Kidney epithelial cell (primary cell): Measurements from ENCODE around the gene MAP7. TPM values are rescaled to one million over a fixed set of nuclear protein-coding genes. Genes with fewer than 3 reads are reported as not detected.

Experiments
- DNase-seq: peaks from one replicate; pipeline ENCODE4 v3.0.0-alpha.2; 2010; ENCODE audit warnings: low read depth
- H3K27me3 ChIP-seq: 2 replicates; pipeline ENCODE4 v1.6.0; 2011; ENCODE audit warnings: low read length; ENCODE audit not compliant: control insufficient read depth, insufficient read depth
- H3K36me3 ChIP-seq: 2 replicates; pipeline ENCODE4 v1.5.1; 2011; ENCODE audit warnings: low read length; ENCODE audit not compliant: control insufficient read depth, insufficient read depth
- H3K4me3 ChIP-seq: 2 replicates; pipeline ENCODE4 v1.5.1; 2011; ENCODE audit warnings: low read depth, mild to moderate bottlenecking, control low read depth, low read length
- total RNA-seq: library from RNA; depleted of rRNA; stranded (reverse); fragments of >200 nt; gene quantifications from 2 replicates; pipeline ENCODE4 v1.2.3, GENCODE V29; 2015
- TF ChIP-seq, protein P1 (sequence below): IDR thresholded peaks from 2 replicates; pipeline ENCODE4 v1.5.1; 2011; ENCODE audit warnings: mild to moderate bottlenecking, moderate library complexity, low read length, control low read depth, inconsistent platforms; ENCODE audit not compliant: insufficient read depth, poor library complexity, severe bottlenecking

MAP7 gene
- total RNA-seq, 1 donor from 2014 or later = 17.6 TPM

DNA sequence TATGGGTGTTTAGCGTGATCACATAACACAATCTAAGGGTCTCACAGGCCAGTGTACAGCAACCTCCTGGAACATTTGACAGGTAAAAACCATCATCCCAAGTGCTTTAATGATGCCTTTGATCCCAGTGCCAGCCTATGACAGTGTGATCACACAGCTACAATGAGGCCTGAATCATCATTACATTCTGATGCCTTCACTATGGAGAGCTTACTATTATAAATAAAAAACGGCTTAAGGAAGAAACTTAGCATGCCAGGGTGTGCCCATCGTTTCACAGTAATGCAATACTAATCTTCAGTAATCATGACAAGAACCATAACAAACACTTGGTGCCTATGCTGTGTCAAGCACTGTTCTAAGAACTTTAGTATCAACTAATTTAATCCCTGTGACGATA, 11.4 kb downstream of the MAP7 start:
- TF ChIP-seq, protein P1, sequence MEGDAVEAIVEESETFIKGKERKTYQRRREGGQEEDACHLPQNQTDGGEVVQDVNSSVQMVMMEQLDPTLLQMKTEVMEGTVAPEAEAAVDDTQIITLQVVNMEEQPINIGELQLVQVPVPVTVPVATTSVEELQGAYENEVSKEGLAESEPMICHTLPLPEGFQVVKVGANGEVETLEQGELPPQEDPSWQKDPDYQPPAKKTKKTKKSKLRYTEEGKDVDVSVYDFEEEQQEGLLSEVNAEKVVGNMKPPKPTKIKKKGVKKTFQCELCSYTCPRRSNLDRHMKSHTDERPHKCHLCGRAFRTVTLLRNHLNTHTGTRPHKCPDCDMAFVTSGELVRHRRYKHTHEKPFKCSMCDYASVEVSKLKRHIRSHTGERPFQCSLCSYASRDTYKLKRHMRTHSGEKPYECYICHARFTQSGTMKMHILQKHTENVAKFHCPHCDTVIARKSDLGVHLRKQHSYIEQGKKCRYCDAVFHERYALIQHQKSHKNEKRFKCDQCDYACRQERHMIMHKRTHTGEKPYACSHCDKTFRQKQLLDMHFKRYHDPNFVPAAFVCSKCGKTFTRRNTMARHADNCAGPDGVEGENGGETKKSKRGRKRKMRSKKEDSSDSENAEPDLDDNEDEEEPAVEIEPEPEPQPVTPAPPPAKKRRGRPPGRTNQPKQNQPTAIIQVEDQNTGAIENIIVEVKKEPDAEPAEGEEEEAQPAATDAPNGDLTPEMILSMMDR = no peak
- Histone ChIP-seq H3K27me3 (no peaks in the 10 kb centered on the region), H3K36me3 (no peaks in the 10 kb centered on the region), H3K4me3 (no peak overlapping the region)
- DNase-seq = no peak

DNA sequence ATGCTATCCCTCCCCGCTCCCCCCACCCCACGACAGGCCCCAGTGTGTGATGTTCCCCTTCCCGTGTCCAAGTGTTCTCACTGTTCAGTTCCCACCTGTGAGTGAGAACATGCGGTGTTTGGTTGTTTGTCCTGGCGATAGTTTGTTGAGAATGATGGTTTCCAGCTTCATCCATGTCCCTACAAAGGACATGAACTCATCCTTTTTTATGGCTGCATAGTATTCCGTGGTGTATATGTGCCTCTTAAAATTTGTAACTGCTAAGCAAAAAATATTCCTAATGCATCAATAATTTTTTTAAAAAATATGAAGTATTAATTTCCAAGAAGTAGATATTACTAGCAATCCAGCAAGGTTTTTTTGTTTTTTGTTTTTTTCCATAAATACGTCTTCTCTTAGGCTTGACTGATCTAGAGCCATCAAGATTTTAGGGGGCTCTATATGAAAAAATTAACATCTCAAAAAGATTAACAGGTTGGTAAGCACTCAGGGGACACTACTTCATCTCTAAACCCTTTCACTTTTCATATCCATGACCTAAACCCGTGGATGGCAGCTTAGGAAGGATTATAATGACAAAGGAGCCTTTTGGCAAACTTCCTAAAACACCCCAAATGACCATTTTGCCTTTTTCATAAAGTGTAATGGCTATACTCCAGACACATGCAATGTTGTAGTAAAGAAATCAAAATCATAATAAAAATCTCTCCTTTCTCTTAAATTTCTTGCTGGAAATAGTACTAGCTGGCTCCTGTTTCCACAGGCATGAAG, 14.2 kb downstream of the MAP7 start:
- no peak for DNase-seq
- Histone ChIP-seq H3K4me3 (no peak overlapping the region), H3K36me3 (no peaks in the 10 kb centered on the region), H3K27me3 (no peaks in the 10 kb centered on the region)
- TF ChIP-seq, protein P1 = no peak

DNA sequence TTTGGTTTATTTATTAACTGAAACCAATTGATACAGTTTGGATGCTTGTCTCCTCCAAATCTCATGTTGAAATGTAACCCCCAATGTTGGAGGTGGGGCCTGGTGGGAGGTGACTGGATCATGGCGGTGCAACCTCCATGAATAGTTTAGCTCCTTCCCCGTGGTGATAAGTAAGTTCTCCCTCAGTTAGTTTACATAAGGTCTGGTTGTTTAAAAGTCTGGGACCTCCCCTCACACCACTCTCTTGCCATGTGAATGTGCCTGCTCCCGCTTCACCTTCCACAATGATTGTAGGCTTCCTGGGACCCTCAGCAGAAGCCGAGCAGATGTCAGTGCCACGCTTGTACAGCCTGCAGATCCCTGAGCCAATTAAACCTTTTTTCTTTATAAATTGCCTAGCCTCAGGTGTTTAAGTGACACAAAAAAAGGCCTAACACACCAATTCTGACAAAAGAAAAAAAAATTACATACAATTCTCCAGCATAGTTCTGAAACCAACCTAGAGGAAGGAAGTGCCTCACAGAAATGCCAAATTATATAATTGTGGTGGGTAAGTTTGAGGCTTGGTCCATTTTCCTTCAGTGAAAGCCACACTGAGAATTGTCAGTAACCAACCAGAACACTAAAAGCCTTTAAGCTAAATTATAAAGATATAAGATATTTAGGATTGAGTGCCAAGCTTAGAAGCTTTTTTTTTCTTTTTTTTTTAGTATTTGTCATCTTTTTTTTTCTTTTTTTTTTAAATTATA, 15.0 kb downstream of the MAP7 start:
- Histone ChIP-seq H3K27me3 (no peaks in the 10 kb centered on the region), H3K36me3 (no peaks in the 10 kb centered on the region), H3K4me3 (no peak overlapping the region)
- no peak for DNase-seq
- TF ChIP-seq, protein P1 = no peak

DNA sequence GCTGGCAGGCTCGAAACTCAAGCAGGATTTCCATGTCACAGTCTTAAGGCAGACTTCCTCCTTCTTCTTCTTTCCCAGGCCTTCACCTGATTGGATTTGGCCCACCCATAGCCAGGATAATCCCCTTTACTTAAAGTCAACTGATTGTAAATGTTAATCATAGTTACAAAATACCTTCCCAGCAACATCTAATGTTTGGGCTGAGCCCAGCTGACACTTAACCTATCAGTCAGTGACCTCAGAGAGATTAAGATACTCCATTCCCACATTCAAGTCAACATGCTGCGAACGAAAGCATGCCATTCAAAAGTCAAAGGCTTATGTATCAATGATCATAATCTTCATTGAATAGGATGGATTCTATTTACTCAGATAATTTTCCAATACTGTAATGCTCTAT, 16.0 kb downstream of the MAP7 start:
- TF ChIP-seq, protein P1 = no peak
- Histone ChIP-seq H3K4me3 (no peak overlapping the region), H3K36me3 (no peaks in the 10 kb centered on the region), H3K27me3 (no peaks in the 10 kb centered on the region)
- no peak for DNase-seq

DNA sequence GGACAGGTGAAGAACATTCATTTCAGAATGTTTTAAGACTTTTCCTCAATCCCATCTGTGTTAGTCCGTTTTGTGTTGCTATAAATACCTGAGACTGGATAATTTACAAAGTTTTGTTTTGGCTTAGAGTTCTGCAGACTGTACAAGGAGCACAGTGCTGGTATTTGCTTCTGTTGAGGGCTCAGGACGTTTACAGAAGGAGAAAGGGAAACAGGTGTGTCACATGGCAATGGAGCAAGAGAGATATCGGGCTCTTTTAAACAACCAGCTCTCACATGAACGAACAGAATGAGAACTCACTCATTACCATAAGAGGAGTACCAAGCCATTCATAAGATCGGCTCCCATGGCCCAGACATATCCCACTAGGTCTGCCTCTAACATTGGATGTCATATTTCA, 16.7 kb downstream of the MAP7 start:
- H3K36me3 ChIP-seq = no peaks in the 10 kb centered on the region
- no peak overlapping the region for H3K4me3 ChIP-seq
- no peaks in the 10 kb centered on the region for H3K27me3 ChIP-seq
- DNase-seq = no peak
- TF ChIP-seq, protein P1 = no peak
